Stimulated activated naive B cell treated with anti-CD40 and anti-IgM and Interleukin-4, amounts not matched to agents 10 μg/mL and 1 μg/mL and 100 μg/mL, for 72 hours (primary cell): Measurements from ENCODE around the gene RAE1.

ENCODE experiments used
- ATAC-seq, 2 donors: fragments of 150-1000 bp; cut with Tn5 transposase; replicated peaks; 2 replicates each; pipeline ENCODE4 v1.10.0; 2021; ENCODE audit warnings: moderate library complexity in 1 of 2
- DNase-seq: peaks from one replicate; pipeline ENCODE4 v3.0.0; 2021
- H3K27ac Mint-ChIP-seq: one replicate; pipeline ENCODE4 v1.8.0; 2022; ENCODE audit warnings: mild to moderate bottlenecking, mixed read lengths
- H3K27me3 Mint-ChIP-seq, 2 donors: one replicate each; pipeline ENCODE4 v1.8.0; 2022; ENCODE audit warnings: mixed read lengths in 2 of 2
- H3K36me3 Mint-ChIP-seq, 2 donors: one replicate each; pipeline ENCODE4 v1.8.0; 2022; ENCODE audit warnings: mixed read lengths in 2 of 2, mild to moderate bottlenecking in 1 of 2
- H3K4me1 Mint-ChIP-seq, 2 donors: one replicate each; pipeline ENCODE4 v1.8.0; 2022; ENCODE audit warnings: mixed read lengths in 2 of 2, mild to moderate bottlenecking in 1 of 2
- H3K4me3 Mint-ChIP-seq, 2 donors: one replicate each; pipeline ENCODE4 v1.8.0; 2022; ENCODE audit warnings: mild to moderate bottlenecking in 2 of 2, mixed read lengths in 2 of 2, moderate library complexity in 1 of 2
- H3K9me3 Mint-ChIP-seq, 2 donors: one replicate each; pipeline ENCODE4 v1.8.0; 2022; ENCODE audit warnings: mixed read lengths in 2 of 2, mild to moderate bottlenecking in 1 of 2

The RAE1 gene

DNA sequence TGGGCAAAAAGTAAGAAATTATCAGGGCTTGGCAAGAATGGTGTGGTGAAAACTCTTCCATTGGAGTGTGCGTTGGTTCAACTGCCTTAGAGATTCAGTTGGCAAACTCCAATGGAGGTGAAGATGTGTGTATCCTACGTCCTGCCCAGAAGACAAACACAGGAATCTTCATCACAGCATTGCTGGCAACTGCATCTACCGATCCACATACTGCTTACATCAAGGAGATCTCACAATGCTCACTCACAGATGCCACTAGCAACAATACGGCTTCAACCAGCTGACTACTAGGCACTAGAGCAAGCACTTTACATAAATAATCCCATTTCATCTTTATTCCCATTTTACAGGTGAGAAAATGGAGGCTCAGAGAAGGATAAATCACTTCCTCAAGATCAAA is 31.5 kb upstream of the RAE1 start:
- ATAC-seq (no peak), DNase-seq (no peak)
- peaks cover 0 to 1% of the 10 kb centered on the region in 2 donors for H3K4me1 Mint-ChIP-seq
- no peaks in the 10 kb centered on the region for H3K36me3 Mint-ChIP-seq
- H3K27ac Mint-ChIP-seq = no peak overlapping the region
- H3K27me3 Mint-ChIP-seq = peaks cover 51 to 52% of the 10 kb centered on the region in 2 donors
- no peaks in the 10 kb centered on the region for H3K9me3 Mint-ChIP-seq
- no peak overlapping the region for H3K4me3 Mint-ChIP-seq

DNA sequence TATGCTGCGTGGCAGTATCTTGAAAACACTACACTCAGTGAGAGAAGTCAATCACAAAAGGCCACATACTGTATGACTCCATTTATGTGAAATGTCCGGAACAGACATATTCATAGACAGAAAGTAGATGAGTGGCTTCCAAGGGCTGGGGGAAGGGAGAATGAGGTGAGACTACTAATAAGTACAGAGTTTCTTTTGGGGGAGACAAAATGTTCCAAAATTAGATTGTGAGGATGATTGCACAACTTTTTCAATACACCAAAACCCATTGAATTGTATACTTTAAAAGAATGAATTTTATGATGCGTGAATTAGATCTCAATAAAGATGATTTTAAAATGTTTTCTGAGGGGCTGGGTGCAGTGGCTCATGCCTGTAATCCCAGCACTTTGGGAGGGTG is 30.7 kb upstream of the RAE1 start:
- H3K27ac Mint-ChIP-seq = no peak overlapping the region
- H3K9me3 Mint-ChIP-seq = no peaks in the 10 kb centered on the region
- ATAC-seq (no peak), DNase-seq (no peak)
- H3K4me1 Mint-ChIP-seq = peaks cover 0 to 1% of the 10 kb centered on the region in 2 donors
- H3K27me3 Mint-ChIP-seq = peaks cover 57 to 59% of the 10 kb centered on the region in 2 donors
- H3K36me3 Mint-ChIP-seq = no peaks in the 10 kb centered on the region
- H3K4me3 Mint-ChIP-seq = no peak overlapping the region

DNA sequence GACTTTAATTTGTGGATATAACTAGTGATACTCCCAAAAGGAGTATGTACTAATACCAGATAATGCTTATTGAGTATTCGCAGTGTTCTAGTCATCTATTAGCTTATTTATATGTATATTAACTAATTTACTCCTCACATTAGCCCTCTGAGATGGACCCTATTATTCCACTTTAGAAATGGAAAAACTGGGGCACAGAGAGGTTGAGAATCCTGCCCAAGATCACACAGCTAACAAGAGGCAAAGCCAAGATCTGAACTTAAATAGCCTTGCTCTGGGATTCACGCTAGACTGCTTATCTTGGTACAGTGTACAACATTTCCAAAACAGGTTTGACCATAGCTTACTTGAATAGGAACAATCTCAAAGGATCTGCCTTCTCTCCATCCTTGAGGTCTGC is 29.9 kb upstream of the RAE1 start:
- H3K27ac Mint-ChIP-seq = no peak overlapping the region
- peaks cover 0 to 1% of the 10 kb centered on the region in 2 donors for H3K4me1 Mint-ChIP-seq
- peaks cover 53 to 64% of the 10 kb centered on the region in 2 donors for H3K27me3 Mint-ChIP-seq
- ATAC-seq (no peak), DNase-seq (no peak)
- no peaks in the 10 kb centered on the region for H3K36me3 Mint-ChIP-seq
- H3K9me3 Mint-ChIP-seq = no peaks in the 10 kb centered on the region
- no peak overlapping the region for H3K4me3 Mint-ChIP-seq

DNA sequence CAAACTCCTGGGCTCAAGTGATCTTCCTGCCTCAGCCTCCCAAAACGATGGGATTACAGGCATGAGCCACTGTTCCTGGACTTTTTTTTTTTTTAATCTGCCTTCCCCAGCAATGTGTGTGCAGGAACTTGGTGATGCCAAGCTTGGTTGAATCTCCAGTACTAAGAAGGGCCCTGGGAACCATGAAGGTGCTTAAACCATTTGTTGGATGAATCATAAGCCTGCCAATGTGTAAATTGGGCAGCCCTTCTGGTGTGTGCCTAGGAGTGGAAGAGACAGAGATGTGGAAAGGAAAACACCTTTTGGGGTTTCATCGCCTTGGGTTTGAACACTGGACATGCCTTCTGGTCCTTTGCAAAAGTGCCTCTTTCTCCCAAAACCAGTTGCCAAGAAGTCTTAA is 28.6 kb upstream of the RAE1 start:
- H3K4me1 Mint-ChIP-seq = peaks cover 0 to 1% of the 10 kb centered on the region in 2 donors
- peaks cover 60 to 77% of the 10 kb centered on the region in 2 donors for H3K27me3 Mint-ChIP-seq
- ATAC-seq = no peak
- H3K9me3 Mint-ChIP-seq = no peaks in the 10 kb centered on the region
- DNase-seq = no peak
- no peak overlapping the region for H3K27ac Mint-ChIP-seq
- H3K4me3 Mint-ChIP-seq = no peak overlapping the region
- H3K36me3 Mint-ChIP-seq = no peaks in the 10 kb centered on the region

DNA sequence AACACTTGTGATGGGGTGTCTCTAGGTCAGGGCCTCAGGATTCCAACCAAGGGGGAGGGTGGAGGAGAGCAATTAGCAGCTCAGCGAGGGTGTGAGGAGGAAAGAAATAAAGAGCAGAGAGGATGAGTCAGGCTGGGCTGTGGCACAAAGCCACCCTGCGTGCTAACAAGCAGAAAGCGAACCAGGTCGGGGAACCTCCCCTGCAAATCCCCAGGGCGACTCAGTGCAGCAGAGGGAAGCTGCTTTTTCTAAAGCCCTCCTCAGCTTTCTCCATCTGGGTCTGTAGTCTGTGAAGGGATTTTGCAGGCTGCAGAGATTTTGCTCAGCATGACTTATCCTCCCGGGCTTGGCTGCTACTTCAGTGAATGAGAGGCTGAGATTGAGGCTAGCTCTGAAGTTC is 28.0 kb upstream of the RAE1 start:
- Mint-ChIP-seq H3K36me3 (no peaks in the 10 kb centered on the region), H3K9me3 (no peaks in the 10 kb centered on the region), H3K27me3 (peaks cover 58 to 77% of the 10 kb centered on the region in 2 donors), H3K4me3 (no peak overlapping the region), H3K4me1 (peaks cover 0 to 1% of the 10 kb centered on the region in 2 donors), H3K27ac (no peak overlapping the region)
- ATAC-seq (peak; percentile 88 to 91), DNase-seq (no peak)

DNA sequence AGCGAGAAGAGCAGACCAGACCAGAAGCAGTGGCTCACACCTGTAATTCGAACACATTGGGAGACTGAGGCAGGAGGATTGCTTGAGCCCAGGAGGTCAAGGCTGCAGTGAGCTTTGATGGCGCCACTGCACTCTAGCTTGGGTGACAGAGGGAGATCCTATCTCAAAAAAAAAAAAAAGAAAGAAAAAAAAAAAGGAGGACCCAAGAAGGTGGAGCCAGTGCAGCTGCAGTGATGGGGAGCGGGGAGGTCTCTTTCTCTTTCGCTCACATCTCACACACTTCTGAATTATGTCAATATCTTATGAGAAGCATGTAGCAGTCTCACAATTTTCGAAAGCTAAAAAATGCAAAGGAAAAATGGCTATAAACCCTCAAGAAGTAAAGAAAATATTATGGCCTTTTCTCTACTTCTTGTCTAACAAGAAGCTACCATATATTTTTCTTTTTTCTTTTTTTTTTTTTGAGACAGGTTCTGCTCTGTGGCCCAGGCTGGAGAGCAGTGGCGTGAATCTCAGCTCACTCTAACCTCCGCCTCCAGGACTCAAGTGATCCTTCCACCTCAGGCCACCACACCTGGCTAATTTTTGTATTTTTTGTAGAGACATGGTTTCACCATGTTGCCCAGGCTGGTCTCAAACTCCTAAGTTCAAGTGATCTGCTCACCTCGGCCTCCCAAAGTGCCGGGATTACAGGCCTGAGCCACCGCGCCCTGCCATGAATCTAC is 25.3 kb upstream of the RAE1 start:
- Mint-ChIP-seq H3K27ac (no peak overlapping the region), H3K4me1 (peaks cover 0 to 1% of the 10 kb centered on the region in 2 donors), H3K9me3 (no peaks in the 10 kb centered on the region), H3K27me3 (peaks cover 51 to 71% of the 10 kb centered on the region in 2 donors), H3K36me3 (no peaks in the 10 kb centered on the region), H3K4me3 (no peak overlapping the region)
- DNase-seq (no peak), ATAC-seq (no peak)

DNA sequence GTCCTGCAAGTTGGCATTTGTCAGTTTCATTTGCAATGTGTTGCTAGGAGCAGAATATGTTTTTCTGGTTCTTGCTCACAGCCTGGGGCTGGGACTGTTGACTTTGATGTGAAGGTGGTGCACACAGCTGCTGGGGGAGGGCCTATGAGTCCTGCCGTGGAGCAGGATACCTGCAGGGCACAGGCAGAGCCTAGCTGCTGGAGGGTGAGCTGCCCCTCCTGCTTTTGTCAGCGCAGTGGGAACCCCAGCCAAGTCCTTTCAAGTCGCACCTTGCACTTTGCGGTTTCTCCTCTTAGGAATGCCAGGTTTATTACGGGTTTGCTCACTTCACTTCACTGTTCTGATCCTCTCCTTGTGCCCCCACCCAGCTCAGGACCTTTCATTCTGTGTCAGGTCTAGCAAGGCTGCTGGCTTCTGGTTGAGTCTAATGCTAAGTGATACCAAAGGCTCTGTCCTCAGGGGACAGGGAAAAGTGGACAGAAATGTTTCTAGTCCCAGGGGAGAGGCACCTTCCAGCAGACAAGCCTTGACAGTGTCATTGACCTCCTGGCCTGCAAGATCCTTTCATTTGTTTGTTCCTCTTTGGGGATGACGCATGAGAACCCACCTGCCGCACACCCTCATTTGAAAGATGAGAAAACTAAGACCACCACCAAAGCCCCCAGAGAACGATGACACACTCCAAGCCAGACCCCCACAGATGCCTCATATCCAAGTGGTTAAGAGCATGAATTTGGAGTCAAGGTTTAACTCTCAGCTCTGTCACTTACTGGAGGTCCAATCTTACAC is 24.2 kb upstream of the RAE1 start:
- H3K4me3 Mint-ChIP-seq = no peak overlapping the region
- DNase-seq (no peak), ATAC-seq (peak; percentile 18 to 29)
- no peaks in the 10 kb centered on the region for H3K36me3 Mint-ChIP-seq
- H3K4me1 Mint-ChIP-seq = peaks cover 0 to 1% of the 10 kb centered on the region in 2 donors
- H3K27me3 Mint-ChIP-seq = peaks cover 50 to 69% of the 10 kb centered on the region in 2 donors
- H3K9me3 Mint-ChIP-seq = no peaks in the 10 kb centered on the region
- no peak overlapping the region for H3K27ac Mint-ChIP-seq

DNA sequence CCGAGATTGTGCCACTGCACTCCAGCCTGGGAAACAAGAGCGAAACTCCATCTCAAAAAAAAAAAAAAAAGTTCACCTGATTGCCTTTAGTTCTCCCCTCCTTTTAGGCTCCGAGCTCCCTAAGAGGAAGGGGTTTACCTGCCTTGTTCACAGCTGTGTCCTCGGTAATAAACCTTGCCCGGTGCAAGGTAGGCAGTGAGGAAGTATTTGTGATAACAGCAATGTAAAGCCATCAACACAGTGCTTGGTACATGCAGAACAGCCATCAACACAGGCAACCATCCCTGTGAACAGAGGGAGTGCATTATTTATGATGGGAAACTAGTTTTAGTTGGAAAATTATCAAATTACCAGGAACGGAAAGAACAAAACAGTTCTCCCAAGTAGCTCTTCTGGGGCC is 23.2 kb upstream of the RAE1 start:
- Mint-ChIP-seq H3K27ac (no peak overlapping the region), H3K4me1 (peaks cover 0 to 1% of the 10 kb centered on the region in 2 donors), H3K36me3 (no peaks in the 10 kb centered on the region), H3K9me3 (no peaks in the 10 kb centered on the region), H3K27me3 (peaks cover 40 to 60% of the 10 kb centered on the region in 2 donors), H3K4me3 (no peak overlapping the region)
- DNase-seq (no peak), ATAC-seq (no peak)

DNA sequence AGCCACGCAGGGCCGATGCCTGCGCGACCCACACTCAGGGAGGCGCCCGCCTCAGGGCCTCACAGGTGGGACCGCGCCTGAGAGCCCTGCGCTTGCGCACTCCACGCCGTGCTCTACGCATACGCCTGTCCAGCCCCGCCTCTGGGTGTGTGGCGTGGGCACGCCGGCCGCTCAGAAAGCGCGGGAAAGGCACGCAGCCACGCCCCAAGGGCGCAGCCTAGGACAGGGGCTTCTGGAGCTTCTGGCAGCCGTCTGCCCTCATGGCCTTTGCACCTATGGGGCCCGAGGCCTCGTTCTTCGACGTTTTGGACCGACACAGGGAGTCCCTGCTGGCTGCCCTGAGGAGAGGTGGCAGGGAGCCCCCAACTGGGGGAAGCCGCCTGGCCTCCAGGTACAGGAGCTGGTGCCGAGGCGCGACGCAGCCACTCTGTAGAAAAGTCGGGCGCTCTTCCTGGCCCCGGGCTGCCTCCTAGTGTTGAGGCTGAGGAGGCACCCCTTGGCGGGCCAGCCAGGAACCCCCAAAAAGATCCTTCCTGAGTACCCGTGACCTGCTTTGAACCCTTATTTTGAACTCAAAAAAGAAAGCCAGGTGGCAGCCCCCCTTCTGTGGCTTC is 21.3 kb upstream of the RAE1 start, which contains the start of gene SPO11:
TSS of gene SPO11 (plus strand) at position 196 of the 614 bp plus-strand sequence. CDS start at position 261, 65 bp downstream.
- H3K36me3 Mint-ChIP-seq = no peaks in the 10 kb centered on the region
- peaks cover 33 to 49% of the 10 kb centered on the region in 2 donors for H3K27me3 Mint-ChIP-seq
- DNase-seq = no peak
- H3K9me3 Mint-ChIP-seq = no peaks in the 10 kb centered on the region
- no peaks in the 10 kb centered on the region for H3K4me1 Mint-ChIP-seq
- H3K27ac Mint-ChIP-seq = no peak within 1 kb of the TSS
- no peak for ATAC-seq
- no peak within 1 kb of the TSS for H3K4me3 Mint-ChIP-seq

DNA sequence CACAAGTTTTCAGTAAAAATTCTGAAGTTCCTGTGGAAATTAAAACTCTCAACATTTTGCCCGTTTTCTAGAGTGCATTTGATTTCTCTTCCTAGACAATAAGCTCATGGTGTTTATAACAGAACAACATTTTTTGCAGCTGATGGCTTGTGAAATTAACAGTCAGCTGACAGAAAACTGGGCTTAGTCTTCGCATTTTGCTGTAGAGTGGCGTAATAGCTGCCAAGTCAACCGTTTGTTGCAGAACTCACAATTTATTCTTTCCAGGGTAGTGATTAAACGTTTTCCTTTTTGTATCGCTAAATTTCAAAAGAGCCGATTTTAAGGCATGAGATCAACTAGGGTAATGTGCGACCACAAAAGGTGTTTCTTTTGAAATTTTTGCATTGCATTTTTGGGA is 20.1 kb upstream of the RAE1 start:
- Mint-ChIP-seq H3K4me1 (no peaks in the 10 kb centered on the region), H3K27ac (no peak overlapping the region)

DNA sequence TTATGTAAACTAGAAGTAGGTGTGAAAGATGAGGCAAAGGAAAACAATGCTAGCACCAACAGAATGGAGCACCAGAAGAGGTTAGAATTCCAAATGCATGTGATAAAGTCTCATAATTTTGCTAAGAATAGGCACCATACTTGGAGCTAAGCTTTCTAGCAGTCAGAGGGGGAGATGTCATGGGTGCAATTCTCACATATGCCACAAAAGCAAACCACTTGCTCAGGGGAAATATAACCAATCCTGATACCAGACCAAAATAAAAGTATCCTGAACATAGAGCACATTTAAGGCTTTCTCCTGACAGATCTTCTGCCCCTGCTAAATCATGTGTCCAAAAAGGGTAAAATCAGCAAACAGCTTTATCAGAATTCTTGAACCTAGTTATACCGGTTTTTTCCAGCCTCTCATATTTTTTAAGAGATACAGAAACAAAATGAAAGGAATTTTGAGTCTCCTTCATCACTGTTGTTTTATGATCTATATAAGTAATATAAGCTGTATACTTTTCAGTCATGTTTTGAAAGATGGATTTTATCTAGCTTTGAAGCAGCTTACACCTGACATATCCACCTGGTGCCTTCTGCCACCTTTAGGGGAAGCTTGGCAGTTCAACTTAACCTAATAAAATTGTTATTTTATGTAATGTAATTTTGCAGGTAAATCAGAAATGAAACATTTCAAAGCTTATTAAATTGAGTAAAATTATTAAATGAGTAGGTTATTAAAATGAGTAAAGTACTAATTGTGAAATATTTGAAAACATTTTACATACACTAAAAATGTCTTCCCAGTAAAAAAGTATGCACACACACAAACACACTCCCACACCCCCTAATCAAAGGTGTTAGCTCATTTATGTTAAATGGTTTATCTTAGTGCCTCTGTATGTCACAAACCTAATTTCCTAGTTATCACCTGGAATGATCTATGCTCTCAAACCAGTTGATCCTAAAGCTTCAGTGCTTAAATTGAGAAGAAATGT is 18.7 kb upstream of the RAE1 start:
- Mint-ChIP-seq H3K9me3 (no peaks in the 10 kb centered on the region), H3K27me3 (peaks cover 20 to 34% of the 10 kb centered on the region in 2 donors), H3K27ac (no peak overlapping the region), H3K36me3 (no peaks in the 10 kb centered on the region), H3K4me1 (no peaks in the 10 kb centered on the region), H3K4me3 (no peak overlapping the region)
- DNase-seq = no peak
- no peak for ATAC-seq

More for the DNA sequence above, 20.1 kb upstream of the RAE1 start:
- H3K4me3 Mint-ChIP-seq = no peak overlapping the region
- DNase-seq (no peak), ATAC-seq (no peak)
- no peaks in the 10 kb centered on the region for H3K36me3 Mint-ChIP-seq
- H3K9me3 Mint-ChIP-seq = no peaks in the 10 kb centered on the region
- H3K27me3 Mint-ChIP-seq = peaks cover 24 to 41% of the 10 kb centered on the region in 2 donors

DNA sequence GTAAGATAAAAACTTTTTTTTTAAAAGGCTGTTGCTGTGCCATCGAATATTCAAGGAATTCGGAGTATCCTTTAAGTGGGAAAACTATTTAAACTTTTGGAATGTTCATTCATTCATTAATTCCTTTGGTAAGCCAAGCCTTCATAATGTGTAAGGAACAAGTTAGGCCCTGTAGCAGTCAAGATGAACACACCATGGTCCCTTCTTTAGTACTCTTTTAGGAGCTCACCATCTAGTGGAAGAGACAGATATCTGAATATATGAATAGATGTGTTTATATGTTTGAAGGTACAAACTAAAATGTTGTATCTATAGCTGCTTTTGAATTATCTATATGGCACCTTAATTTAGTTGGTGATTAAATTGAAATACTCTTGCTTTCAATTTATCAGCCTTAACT is 15.7 kb upstream of the RAE1 start:
- Mint-ChIP-seq H3K27me3 (peaks cover 15 to 25% of the 10 kb centered on the region in 2 donors), H3K27ac (no peak overlapping the region), H3K9me3 (no peaks in the 10 kb centered on the region), H3K4me3 (no peak overlapping the region), H3K36me3 (no peaks in the 10 kb centered on the region), H3K4me1 (no peaks in the 10 kb centered on the region)
- no peak for DNase-seq
- no peak for ATAC-seq

DNA sequence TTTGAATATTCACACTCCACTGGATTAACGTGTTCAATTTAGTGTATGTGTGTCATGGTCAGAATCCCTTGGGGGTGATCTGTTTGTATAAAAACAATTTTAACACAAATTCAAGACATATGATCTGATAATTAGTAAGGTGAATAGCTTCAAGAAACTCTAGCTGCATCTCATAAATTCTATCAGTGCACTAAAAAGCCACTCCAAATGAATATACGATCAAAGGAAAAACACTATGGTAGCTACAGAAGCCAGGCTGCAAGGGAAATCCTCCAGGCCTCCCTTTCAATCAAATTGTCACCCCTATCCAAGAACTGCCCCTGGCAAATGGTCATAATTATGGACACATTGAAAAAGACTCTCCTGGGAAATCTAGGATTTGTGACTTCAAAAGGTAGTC is 9.4 kb upstream of the RAE1 start:
- DNase-seq (no peak), ATAC-seq (no peak)
- H3K27me3 Mint-ChIP-seq = peaks cover 9 to 18% of the 10 kb centered on the region in 2 donors
- H3K9me3 Mint-ChIP-seq = no peaks in the 10 kb centered on the region
- H3K4me1 Mint-ChIP-seq = no peaks in the 10 kb centered on the region
- H3K4me3 Mint-ChIP-seq = no peak overlapping the region
- H3K36me3 Mint-ChIP-seq = no peaks in the 10 kb centered on the region
- H3K27ac Mint-ChIP-seq = no peak overlapping the region

DNA sequence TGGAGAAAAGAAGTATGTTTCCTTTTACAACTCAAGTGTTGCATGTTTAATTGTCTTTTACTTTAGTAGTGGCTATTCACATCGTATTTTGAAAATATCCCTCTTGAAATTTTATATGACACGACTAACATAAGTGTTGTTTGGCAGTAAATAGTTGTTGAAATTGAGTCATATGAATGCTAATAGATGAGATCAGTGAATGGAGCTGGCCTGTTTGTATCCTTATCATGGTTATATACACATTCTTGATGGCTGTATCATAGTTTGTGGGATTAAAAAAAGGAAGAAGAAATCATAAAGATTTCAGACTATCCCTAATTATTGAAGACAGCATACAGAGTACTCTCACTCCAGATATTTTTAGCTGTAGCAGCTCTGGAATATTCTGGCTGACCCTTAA is 8.2 kb upstream of the RAE1 start:
- Mint-ChIP-seq H3K27me3 (peaks cover 17 to 23% of the 10 kb centered on the region in 2 donors), H3K27ac (no peak overlapping the region), H3K36me3 (no peaks in the 10 kb centered on the region), H3K4me1 (no peaks in the 10 kb centered on the region), H3K4me3 (no peak overlapping the region), H3K9me3 (no peaks in the 10 kb centered on the region)
- ATAC-seq (no peak), DNase-seq (no peak)
